Body of pancreas (tissue), 4 donors: ENCODE results near the gene LEP. TPM values are rescaled to one million over a fixed set of nuclear protein-coding genes. Genes with fewer than 3 reads are reported as not detected.
A peak's percentile ranks its signal among the peaks of the same experiment; 100 is the strongest.

Experiments used
- ATAC-seq: fragments of 150-250 bp; one replicate; pipeline ENCODE4 v1.9.1; 2016
- DNase-seq, 4 donors: peaks; one replicate each; pipeline ENCODE4 v3.0.0-alpha.2; 2019
- H3K27ac ChIP-seq, 4 donors: fragments of 200-600 bp; sonication (generic); 1 replicate in 3 of 4; 2 replicates in 1 of 4; pipeline versions ENCODE4 v1.5.1 to v1.6.1; 2016 to 2019; ENCODE audit warnings: mild to moderate bottlenecking in 1 of 4, mixed read lengths in 1 of 4, moderate library complexity in 1 of 4
- H3K27me3 ChIP-seq, 2 donors: fragments of 200-600 bp; sonication (generic); one replicate each; pipeline ENCODE4 v1.6.0; 2016; ENCODE audit warnings: mild to moderate bottlenecking in 1 of 2
- H3K36me3 ChIP-seq, 2 donors: fragments of 200-600 bp; sonication (generic); replicated peaks in 1 of 2; 2 replicates each; pipeline ENCODE4 v1.5.1; 2016; ENCODE audit warnings: low read depth in 2 of 2; ENCODE audit not compliant: insufficient read depth in 1 of 2
- H3K4me1 ChIP-seq: fragments of 200-600 bp; sonication (generic); one replicate; pipeline ENCODE4 v1.6.0; 2016
- H3K4me3 ChIP-seq, 2 donors: fragments of 200-600 bp; sonication (generic); 1 replicate in 1 of 2; 2 replicates in 1 of 2; pipeline ENCODE4 v1.5.1; 2016 to 2019
- H3K9me3 ChIP-seq, 3 donors: fragments of 200-600 bp; sonication (generic); 1 replicate in 2 of 3; 2 replicates in 1 of 3; pipeline ENCODE4 v1.5.1; 2016
- POLR2A ChIP-seq, 3 donors: fragments of 450-650 bp; IDR thresholded peaks; one replicate each; pipeline ENCODE4 v1.6.1; 2016; ENCODE audit warnings: antibody characterized with exemption in 3 of 3, mild to moderate bottlenecking in 2 of 3
- WGBS, 2 donors: methylation state at CpG; one replicate each; pipeline ENCODE4 v1.1.5; 2017; 5-methylcytosine and 5-hydroxymethylcytosine counted together
- intact Hi-C: fragments of 100-400 bp; cut with DNase I; formaldehyde crosslinking; loops from one replicate; pipeline ENCODE4 v1.15.1; 2023
- total RNA-seq, 2 donors: library from RNA; depleted of rRNA; stranded (reverse); fragments of >200 nt; gene quantifications; one replicate each; pipeline ENCODE4 v1.1.0, GENCODE V29; 2016
- TF ChIP-seq, protein P1 (sequence below), 7 experiments: fragments of 450-650 bp in 4 of 7; fragments of 200-600 bp in 3 of 7; sonication (generic) in 3 of 7; IDR thresholded peaks; one replicate each; pipeline ENCODE4 v1.5.1; 2016 to 2019; ENCODE audit warnings: antibody characterized with exemption in 7 of 7

LEP gene
- total RNA-seq, 2 donors from 2014 or later = 1.8 to 72.8 TPM

DNA sequence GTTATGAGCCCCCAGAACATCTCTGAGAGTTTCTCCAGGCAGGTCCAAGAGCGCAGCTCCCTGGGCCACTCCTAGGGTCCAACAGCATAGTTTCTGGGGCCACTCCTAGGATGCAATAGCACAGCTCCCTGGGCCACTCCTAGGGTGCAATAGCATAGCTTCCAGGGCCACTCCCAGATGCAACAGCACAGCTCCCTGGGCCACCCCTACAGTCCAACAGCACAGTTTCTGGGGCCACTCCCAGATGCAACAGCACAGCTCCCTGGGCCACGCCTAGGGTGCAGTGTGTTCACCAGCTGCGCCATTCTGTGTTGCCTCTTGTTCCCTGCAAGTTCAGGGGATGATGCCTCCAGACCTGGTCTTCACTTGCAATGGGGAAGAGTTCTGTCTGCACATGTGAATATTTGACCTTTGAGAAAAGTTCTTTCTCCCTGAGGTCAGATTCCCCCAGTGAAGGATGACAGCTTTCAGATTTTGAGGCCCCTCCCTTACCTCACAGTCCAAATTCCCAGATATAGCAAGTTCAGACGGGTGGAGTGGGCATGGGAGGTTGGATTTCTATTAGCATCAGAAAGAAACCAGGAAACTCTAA lies 43.0 kb upstream of the LEP start:
- TF ChIP-seq POLR2A (IDR thresholded peaks at IDR 0.05) = no peak
- TF ChIP-seq, protein P1, sequence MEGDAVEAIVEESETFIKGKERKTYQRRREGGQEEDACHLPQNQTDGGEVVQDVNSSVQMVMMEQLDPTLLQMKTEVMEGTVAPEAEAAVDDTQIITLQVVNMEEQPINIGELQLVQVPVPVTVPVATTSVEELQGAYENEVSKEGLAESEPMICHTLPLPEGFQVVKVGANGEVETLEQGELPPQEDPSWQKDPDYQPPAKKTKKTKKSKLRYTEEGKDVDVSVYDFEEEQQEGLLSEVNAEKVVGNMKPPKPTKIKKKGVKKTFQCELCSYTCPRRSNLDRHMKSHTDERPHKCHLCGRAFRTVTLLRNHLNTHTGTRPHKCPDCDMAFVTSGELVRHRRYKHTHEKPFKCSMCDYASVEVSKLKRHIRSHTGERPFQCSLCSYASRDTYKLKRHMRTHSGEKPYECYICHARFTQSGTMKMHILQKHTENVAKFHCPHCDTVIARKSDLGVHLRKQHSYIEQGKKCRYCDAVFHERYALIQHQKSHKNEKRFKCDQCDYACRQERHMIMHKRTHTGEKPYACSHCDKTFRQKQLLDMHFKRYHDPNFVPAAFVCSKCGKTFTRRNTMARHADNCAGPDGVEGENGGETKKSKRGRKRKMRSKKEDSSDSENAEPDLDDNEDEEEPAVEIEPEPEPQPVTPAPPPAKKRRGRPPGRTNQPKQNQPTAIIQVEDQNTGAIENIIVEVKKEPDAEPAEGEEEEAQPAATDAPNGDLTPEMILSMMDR (IDR thresholded peaks at IDR 0.05) = no peak

DNA sequence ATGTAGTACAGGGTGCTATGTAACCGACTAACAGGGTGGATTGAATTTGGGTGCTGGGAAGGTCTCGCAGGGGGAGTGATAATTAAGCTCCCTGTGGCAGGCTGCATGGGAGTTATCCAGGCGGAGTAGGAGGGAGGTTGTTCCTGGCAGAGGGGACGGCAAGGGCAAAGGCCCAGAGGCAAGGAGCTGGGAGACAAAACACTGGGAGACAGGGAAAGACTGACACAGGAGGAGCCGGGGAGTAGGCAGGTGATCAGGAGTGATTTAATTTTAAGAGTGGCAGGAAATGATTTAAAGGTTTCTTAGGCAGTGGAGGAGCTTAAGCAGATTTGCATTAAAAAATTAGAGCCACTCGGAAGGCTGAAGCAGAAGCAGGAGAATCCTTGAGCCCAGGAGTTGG lies 40.7 kb upstream of the LEP start:
- ATAC-seq = no peak
- intact Hi-C loops = no loop called here
- no peaks in the 10 kb centered on the region for H3K36me3 ChIP-seq
- H3K9me3 ChIP-seq = no peaks in the 10 kb centered on the region
- TF ChIP-seq, protein P1 (IDR thresholded peaks at IDR 0.05) = no peak
- no peak for TF ChIP-seq POLR2A (IDR thresholded peaks at IDR 0.05)
- peaks cover 18% of the 10 kb centered on the region for H3K4me1 ChIP-seq
- no peak overlapping the region for H3K27ac ChIP-seq
- H3K4me3 ChIP-seq = no peak overlapping the region
- 81 to 84% methylated on average over 6 of the region's 6 CpGs for WGBS, 2 donors
- H3K27me3 ChIP-seq = no peaks in the 10 kb centered on the region
- no peak for DNase-seq

More for the DNA sequence above, 43.0 kb upstream of the LEP start:
- no peak for DNase-seq
- intact Hi-C loops = no loop called here
- Histone ChIP-seq H3K27me3 (no peaks in the 10 kb centered on the region), H3K4me1 (peaks cover 14% of the 10 kb centered on the region), H3K4me3 (no peak overlapping the region), H3K9me3 (peaks cover 0 to 7% (median 0%) of the 10 kb centered on the region in 3 donors), H3K27ac (no peak overlapping the region), H3K36me3 (no peaks in the 10 kb centered on the region)
- no peak for ATAC-seq
- WGBS, 2 donors = 88 to 91% methylated on average over 3 to 4 of the region's 4 CpGs

DNA sequence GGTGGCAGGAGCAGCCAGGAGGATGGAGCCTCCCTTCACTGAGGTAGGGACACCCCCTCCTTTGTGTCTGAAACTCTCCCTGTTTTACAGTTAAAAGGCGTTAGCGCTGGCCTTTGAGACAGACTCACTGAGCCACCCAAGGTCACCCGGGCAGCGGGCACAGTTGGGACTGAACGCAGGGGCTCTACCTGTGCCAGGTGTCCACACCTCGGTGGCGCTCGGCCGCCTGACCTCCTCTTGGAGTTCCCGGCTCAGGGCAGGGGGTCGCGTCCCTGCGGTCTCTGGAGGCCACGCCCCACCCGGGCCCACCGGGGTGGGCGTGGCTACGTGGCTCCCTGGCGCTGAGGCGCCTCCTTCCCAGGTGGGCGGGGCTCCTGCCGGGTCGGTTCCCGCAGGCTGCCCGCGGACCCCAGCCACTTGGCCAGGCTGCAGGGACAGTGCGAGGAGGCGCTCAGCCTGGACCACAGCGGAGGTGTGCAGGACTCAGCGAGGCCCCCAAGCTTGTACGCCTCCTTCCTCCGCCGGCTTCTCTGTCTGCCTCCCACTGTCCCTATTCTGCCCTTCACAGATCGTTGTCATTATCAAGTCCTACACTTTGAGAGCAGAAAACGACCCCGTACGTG lies 39.9 kb upstream of the LEP start:
- TF ChIP-seq POLR2A (IDR thresholded peaks at IDR 0.05) = no peak
- TF ChIP-seq, protein P1 (IDR thresholded peaks at IDR 0.05) = no peak
- intact Hi-C loops = no loop called here
- ATAC-seq (peak; percentile 46), DNase-seq (peak in 3 of 4 donors; percentile 28 to 39 (median 35))
- Histone ChIP-seq H3K27ac (no peak overlapping the region), H3K36me3 (no peaks in the 10 kb centered on the region), H3K27me3 (no peaks in the 10 kb centered on the region), H3K9me3 (no peaks in the 10 kb centered on the region), H3K4me1 (peaks cover 18% of the 10 kb centered on the region), H3K4me3 (no peak overlapping the region)
- WGBS, 2 donors = 4 to 13% methylated on average over 10 to 37 of the region's 37 CpGs

DNA sequence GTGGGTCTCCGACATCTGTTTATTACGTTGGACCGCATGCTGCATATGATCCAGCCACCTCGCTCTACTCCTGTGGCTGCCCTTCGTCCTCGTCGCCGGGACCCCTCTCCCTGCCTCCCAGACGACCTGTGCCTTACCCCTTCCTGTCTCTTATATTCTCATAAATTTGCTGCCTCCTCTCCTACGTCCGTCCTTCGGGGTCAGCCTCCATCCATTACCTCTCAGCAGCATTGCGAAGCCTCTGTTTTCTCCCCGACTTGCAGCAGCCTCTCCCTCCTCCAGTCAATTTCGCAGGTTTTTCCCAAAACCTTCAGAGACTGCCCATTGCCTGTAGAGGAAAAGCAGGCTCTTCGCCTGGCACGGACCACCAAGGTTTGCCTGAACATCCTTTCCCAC lies 39.4 kb upstream of the LEP start:
- H3K4me3 ChIP-seq = no peak overlapping the region

More for the DNA sequence above, 39.4 kb upstream of the LEP start:
- DNase-seq (no peak), ATAC-seq (no peak)
- TF ChIP-seq, protein P1 (IDR thresholded peaks at IDR 0.05) = no peak
- TF ChIP-seq POLR2A (IDR thresholded peaks at IDR 0.05) = no peak
- intact Hi-C loops = no loop called here
- Histone ChIP-seq H3K4me1 (peaks cover 18% of the 10 kb centered on the region), H3K9me3 (no peaks in the 10 kb centered on the region), H3K36me3 (no peaks in the 10 kb centered on the region), H3K27me3 (no peaks in the 10 kb centered on the region), H3K27ac (no peak overlapping the region)
- 41 to 50% methylated on average over 17 of the region's 17 CpGs for WGBS, 2 donors
